Smooth muscle cell of the coronary artery (primary cell): ENCODE measurements around the gene YTHDC2. TPM values are rescaled to one million over a fixed set of nuclear protein-coding genes. Genes with fewer than 3 reads are reported as not detected.

Experiments
- total RNA-seq: library from RNA; depleted of rRNA; stranded (reverse); fragments of >200 nt; gene quantifications from 2 replicates; pipeline ENCODE4 v1.2.3, GENCODE V29; 2014; ENCODE audit warnings: low replicate concordance

Gene YTHDC2
- 13.7 and 20.1 TPM in 2 replicates for total RNA-seq

DNA sequence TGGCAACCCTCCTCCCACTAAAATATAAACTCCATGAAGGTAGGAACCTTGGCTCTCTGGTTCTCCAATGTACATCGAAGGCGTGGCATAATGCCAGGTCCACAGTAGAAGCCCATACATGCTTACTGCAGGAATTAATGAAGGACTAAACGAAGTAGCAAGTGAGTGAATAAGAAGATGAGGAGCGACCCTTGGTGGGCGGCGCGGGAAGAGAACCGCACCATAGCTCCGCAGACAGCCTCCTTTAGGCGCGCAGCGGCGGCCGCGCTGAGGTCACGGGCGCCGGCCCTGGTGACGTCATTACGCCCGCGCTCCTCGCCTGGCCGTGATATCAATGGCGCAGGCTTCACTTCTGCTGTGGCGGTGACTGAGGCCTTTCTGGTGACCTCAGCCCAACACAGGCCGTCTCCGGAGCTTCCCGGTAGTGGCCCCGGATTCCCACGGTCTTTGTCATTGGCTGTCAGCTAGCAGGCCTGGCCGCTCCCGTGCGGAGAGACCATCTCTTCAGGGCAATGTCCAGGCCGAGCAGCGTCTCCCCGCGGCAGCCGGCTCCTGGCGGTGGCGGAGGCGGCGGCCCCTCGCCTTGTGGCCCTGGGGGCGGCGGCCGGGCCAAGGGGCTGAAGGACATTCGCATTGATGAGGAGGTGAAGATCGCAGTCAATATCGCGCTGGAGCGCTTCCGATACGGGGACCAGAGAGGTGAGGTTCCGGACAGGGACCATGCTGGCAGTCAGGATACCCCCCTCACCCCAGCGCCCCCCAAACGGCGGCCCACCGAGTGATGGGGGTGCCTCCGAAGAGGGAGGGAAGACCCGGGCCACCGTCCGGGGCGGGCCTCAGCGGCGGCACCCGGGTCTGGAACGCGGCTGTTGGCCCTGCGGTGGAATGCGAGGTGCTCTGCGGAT, at the start of gene YTHDC2:
TSS of gene YTHDC2 (plus strand) at position 311 of the 905 bp plus-strand sequence. CDS start at position 513, 202 bp downstream.

GRCh38 chr5:113487781-113488644, 25.5 kb upstream of the YTHDC2 start, which contains the start of gene MCC:
Gene MCC, minus strand, starts transcription at chr5:113488453.

Other genes with a start within 250 kb of the YTHDC2 start
- gene TSSK1B, start 78.7 kb upstream of the YTHDC2 start, total RNA-seq: 0.12 and 0.23 TPM in 2 replicates
- gene MCC, start 25.2 kb upstream of the YTHDC2 start, total RNA-seq: 96.2 and 102 TPM in 2 replicates